Measurements from ENCODE around the gene BOD1.

The BOD1 gene

GRCh38 chr5:173638126-173639040 lies 21.9 kb upstream of the BOD1 start:
- TF ChIP-seq, protein P1, sequence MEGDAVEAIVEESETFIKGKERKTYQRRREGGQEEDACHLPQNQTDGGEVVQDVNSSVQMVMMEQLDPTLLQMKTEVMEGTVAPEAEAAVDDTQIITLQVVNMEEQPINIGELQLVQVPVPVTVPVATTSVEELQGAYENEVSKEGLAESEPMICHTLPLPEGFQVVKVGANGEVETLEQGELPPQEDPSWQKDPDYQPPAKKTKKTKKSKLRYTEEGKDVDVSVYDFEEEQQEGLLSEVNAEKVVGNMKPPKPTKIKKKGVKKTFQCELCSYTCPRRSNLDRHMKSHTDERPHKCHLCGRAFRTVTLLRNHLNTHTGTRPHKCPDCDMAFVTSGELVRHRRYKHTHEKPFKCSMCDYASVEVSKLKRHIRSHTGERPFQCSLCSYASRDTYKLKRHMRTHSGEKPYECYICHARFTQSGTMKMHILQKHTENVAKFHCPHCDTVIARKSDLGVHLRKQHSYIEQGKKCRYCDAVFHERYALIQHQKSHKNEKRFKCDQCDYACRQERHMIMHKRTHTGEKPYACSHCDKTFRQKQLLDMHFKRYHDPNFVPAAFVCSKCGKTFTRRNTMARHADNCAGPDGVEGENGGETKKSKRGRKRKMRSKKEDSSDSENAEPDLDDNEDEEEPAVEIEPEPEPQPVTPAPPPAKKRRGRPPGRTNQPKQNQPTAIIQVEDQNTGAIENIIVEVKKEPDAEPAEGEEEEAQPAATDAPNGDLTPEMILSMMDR (IDR thresholded peaks at IDR 0.05): no peak
- Histone ChIP-seq H3K4me1 (ENCODE audit: control insufficient read depth in 1 of 2, insufficient read depth in 1 of 2, low read depth in 1 of 2, low read length in 1 of 2) (peaks cover 0 to 3% of the 10 kb centered on the region in 2 experiments), H3K4me3 (ENCODE audit: low read depth in 1 of 2, low read length in 1 of 2) (no peak overlapping the region), H3K27ac (no peak overlapping the region), H3K9me3 (no peaks in the 10 kb centered on the region), H3K36me3 (no peaks in the 10 kb centered on the region), H3K27me3 (no peaks in the 10 kb centered on the region)

DNA sequence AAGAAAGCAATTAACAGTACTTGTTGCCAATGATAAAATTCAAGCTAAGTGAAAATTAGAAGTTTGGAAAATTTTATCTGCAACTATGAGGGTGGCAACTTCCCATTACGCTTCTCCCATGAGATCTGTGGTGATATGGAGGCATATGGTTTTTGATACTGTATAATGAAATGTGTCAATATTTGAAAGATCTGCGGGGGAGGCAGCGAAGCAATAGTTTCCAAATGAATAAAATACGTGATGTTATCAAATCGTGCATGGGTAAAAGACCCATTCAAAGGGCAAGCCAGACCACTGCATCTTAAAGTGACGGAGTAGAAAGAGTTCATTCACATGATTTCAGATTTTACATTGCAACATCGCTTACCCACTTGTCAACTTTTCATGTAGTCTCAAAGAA lies 20.9 kb upstream of the BOD1 start:
- H3K9me3 ChIP-seq: no peaks in the 10 kb centered on the region
- no peaks in the 10 kb centered on the region for H3K36me3 ChIP-seq
- TF ChIP-seq, protein P1 (IDR thresholded peaks at IDR 0.05): no peak
- H3K4me1 ChIP-seq (ENCODE audit: control insufficient read depth in 1 of 2, insufficient read depth in 1 of 2, low read depth in 1 of 2, low read length in 1 of 2): peaks cover 0 to 6% of the 10 kb centered on the region in 2 experiments
- H3K4me3 ChIP-seq (ENCODE audit: low read depth in 1 of 2, low read length in 1 of 2): no peak overlapping the region
- H3K27me3 ChIP-seq: no peaks in the 10 kb centered on the region
- no peak overlapping the region for H3K27ac ChIP-seq

GRCh38 chr5:173634465-173634983 lies 18.1 kb upstream of the BOD1 start:
- no peak overlapping the region for H3K4me3 ChIP-seq (ENCODE audit: low read depth in 1 of 2, low read length in 1 of 2)
- TF ChIP-seq, protein P1 (IDR thresholded peaks at IDR 0.05): no peak
- peaks cover 0 to 6% of the 10 kb centered on the region in 2 experiments for H3K4me1 ChIP-seq (ENCODE audit: control insufficient read depth in 1 of 2, insufficient read depth in 1 of 2, low read depth in 1 of 2, low read length in 1 of 2)
- no peaks in the 10 kb centered on the region for H3K36me3 ChIP-seq
- H3K27ac ChIP-seq: no peak overlapping the region
- no peaks in the 10 kb centered on the region for H3K9me3 ChIP-seq
- no peaks in the 10 kb centered on the region for H3K27me3 ChIP-seq

DNA sequence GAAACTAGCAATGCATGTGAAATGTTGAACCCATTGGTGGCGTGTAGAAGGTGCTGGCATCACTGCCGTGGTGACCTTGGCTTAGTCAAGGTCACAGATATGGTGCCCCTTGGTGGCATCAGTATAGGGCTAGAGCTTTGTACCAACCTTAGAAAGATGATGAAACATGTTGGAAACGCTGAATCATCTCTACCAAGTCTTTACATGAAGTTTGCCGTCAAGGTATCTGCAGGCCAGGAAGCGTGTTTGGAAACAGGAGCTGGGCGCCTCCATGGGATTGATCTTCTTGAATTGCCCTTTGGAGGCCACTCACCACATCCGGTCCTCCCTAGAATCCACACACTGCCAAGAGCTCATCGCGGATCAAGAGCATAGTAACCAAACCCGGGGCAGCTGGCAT lies 16.9 kb upstream of the BOD1 start:
- H3K4me1 ChIP-seq (ENCODE audit: control insufficient read depth in 1 of 2, insufficient read depth in 1 of 2, low read depth in 1 of 2, low read length in 1 of 2): peaks cover 0 to 6% of the 10 kb centered on the region in 2 experiments
- H3K27ac ChIP-seq: no peak overlapping the region

GRCh38 chr5:173631478-173631877 lies 15.0 kb upstream of the BOD1 start:
- Histone ChIP-seq H3K9me3 (no peaks in the 10 kb centered on the region), H3K4me3 (ENCODE audit: low read depth in 1 of 2, low read length in 1 of 2) (no peak overlapping the region), H3K4me1 (ENCODE audit: control insufficient read depth in 1 of 2, insufficient read depth in 1 of 2, low read depth in 1 of 2, low read length in 1 of 2) (peaks cover 0 to 6% of the 10 kb centered on the region in 2 experiments), H3K27ac (no peak overlapping the region), H3K36me3 (no peaks in the 10 kb centered on the region), H3K27me3 (no peaks in the 10 kb centered on the region)
- TF ChIP-seq, protein P1 (IDR thresholded peaks at IDR 0.05): no peak

More for the DNA sequence above, 16.9 kb upstream of the BOD1 start:
- no peaks in the 10 kb centered on the region for H3K9me3 ChIP-seq
- H3K27me3 ChIP-seq: no peaks in the 10 kb centered on the region
- TF ChIP-seq, protein P1 (IDR thresholded peaks at IDR 0.05): no peak
- no peak overlapping the region for H3K4me3 ChIP-seq (ENCODE audit: low read depth in 1 of 2, low read length in 1 of 2)
- no peaks in the 10 kb centered on the region for H3K36me3 ChIP-seq
